WTC11 (cell line): ENCODE measurements around the gene UTF1. TPM values are rescaled to one million over a fixed set of nuclear protein-coding genes. Genes with fewer than 3 reads are reported as not detected.

Experiments used
- ATAC-seq: fragments of 200-7000 bp; cut with Tn5 transposase; 2 replicates; pipeline ENCODE4 v1.10.0; 2021; ENCODE audit warnings: mild to moderate bottlenecking, moderate library complexity
- CTCF ChIA-PET: fragments of 300-600 bp; sonication (Branson Sonifier 250); formaldehyde crosslinking; loops from one replicate; lab custom pipeline; 2021; ENCODE audit warnings: antibody characterized with exemption; lab: Charles Lee
- POLR2A ChIA-PET: fragments of 350-600 bp; sonication (Branson Sonifier 250); formaldehyde crosslinking; loops from one replicate; lab custom pipeline; 2021; ENCODE audit warnings: antibody characterized with exemption; lab: Charles Lee
- DNase-seq: peaks from one replicate; pipeline ENCODE4 v3.0.0; 2021; ENCODE audit warnings: low spot score
- H3K27ac Mint-ChIP-seq: 2 replicates; pipeline ENCODE4 v1.8.0; 2021; ENCODE audit warnings: mixed read lengths
- H3K27me3 Mint-ChIP-seq: 2 replicates; pipeline ENCODE4 v1.8.0; 2021; ENCODE audit warnings: low read depth, mild to moderate bottlenecking, moderate library complexity, mixed read lengths
- H3K36me3 Mint-ChIP-seq: 2 replicates; pipeline ENCODE4 v1.8.0; 2021; ENCODE audit warnings: mixed read lengths
- H3K4me1 Mint-ChIP-seq: 2 replicates; pipeline ENCODE4 v1.8.0; 2022; ENCODE audit warnings: mixed read lengths
- H3K4me3 Mint-ChIP-seq: 2 replicates; pipeline ENCODE4 v1.8.0; 2021; ENCODE audit warnings: mild to moderate bottlenecking, moderate library complexity, mixed read lengths
- H3K9me3 Mint-ChIP-seq: 2 replicates; pipeline ENCODE4 v1.8.0; 2021; ENCODE audit warnings: mixed read lengths
- ARID4B ChIP-seq: sonication (generic); formaldehyde crosslinking; IDR thresholded peaks from 2 replicates; pipeline ENCODE4 v1.8.0; 2023; ENCODE audit warnings: missing genetic modification reagents, mild to moderate bottlenecking, borderline replicate concordance
- EMX1 ChIP-seq: fragments of 250-450 bp; sonication (Bioruptor Pico); IDR thresholded peaks from 2 replicates; pipeline ENCODE4 v1.8.0; 2021; ENCODE audit warnings: mild to moderate bottlenecking
- ETV6 ChIP-seq: sonication (generic); formaldehyde crosslinking; IDR thresholded peaks from 2 replicates; pipeline ENCODE4 v1.8.1; 2022; ENCODE audit warnings: mild to moderate bottlenecking, missing genetic modification reagents
- FOXK1 ChIP-seq: sonication (generic); formaldehyde crosslinking; IDR thresholded peaks from 2 replicates; pipeline ENCODE4 v1.8.0; 2022; ENCODE audit warnings: mild to moderate bottlenecking, moderate library complexity, missing genetic modification reagents
- FOXP1 ChIP-seq: sonication (generic); formaldehyde crosslinking; IDR thresholded peaks from 2 replicates; pipeline ENCODE4 v1.8.0; 2022; ENCODE audit warnings: missing genetic modification reagents, mild to moderate bottlenecking, moderate library complexity, borderline replicate concordance
- KAT7 ChIP-seq: sonication (generic); formaldehyde crosslinking; IDR thresholded peaks from 2 replicates; pipeline ENCODE4 v1.8.1; 2023; ENCODE audit warnings: missing genetic modification reagents, mild to moderate bottlenecking, borderline replicate concordance
- MAX ChIP-seq: sonication (generic); formaldehyde crosslinking; IDR thresholded peaks from 2 replicates; pipeline ENCODE4 v1.8.0; 2022; ENCODE audit warnings: mild to moderate bottlenecking, missing genetic modification reagents
- MYBL2 ChIP-seq: sonication (generic); formaldehyde crosslinking; IDR thresholded peaks from 2 replicates; pipeline ENCODE4 v1.8.1; 2023; ENCODE audit warnings: mild to moderate bottlenecking, moderate library complexity, missing genetic modification reagents
- NFATC4 ChIP-seq: fragments of 250-450 bp; sonication (Bioruptor Pico); IDR thresholded peaks from 2 replicates; pipeline ENCODE4 v1.9.0; 2021; ENCODE audit warnings: mild to moderate bottlenecking
- PRDM15 ChIP-seq: sonication (generic); formaldehyde crosslinking; IDR thresholded peaks from 2 replicates; pipeline ENCODE4 v1.8.0; 2022; ENCODE audit warnings: missing genetic modification reagents
- SMAD3 ChIP-seq: sonication (generic); formaldehyde crosslinking; IDR thresholded peaks from 2 replicates; pipeline ENCODE4 v1.8.0; 2022; ENCODE audit warnings: missing genetic modification reagents, mild to moderate bottlenecking, borderline replicate concordance
- SOX15 ChIP-seq: fragments of 250-450 bp; sonication (Bioruptor Pico); IDR thresholded peaks from 2 replicates; pipeline ENCODE4 v1.9.0; 2021; ENCODE audit warnings: mild to moderate bottlenecking
- TCF7 ChIP-seq: sonication (generic); formaldehyde crosslinking; IDR thresholded peaks from 2 replicates; pipeline ENCODE4 v1.8.0; 2022; ENCODE audit warnings: mild to moderate bottlenecking, low read depth, missing genetic modification reagents, moderate library complexity
- ZMAT4 ChIP-seq: fragments of 250-450 bp; sonication (Bioruptor Pico); IDR thresholded peaks from 2 replicates; pipeline ENCODE4 v1.9.0; 2021; ENCODE audit warnings: mild to moderate bottlenecking
- ZNF232 ChIP-seq: sonication (generic); formaldehyde crosslinking; IDR thresholded peaks from 2 replicates; pipeline ENCODE4 v1.8.0; 2022; ENCODE audit warnings: mild to moderate bottlenecking, missing genetic modification reagents
- ZNF317 ChIP-seq: sonication (generic); formaldehyde crosslinking; IDR thresholded peaks from 2 replicates; pipeline ENCODE4 v1.8.1; 2023; ENCODE audit warnings: low read depth, mild to moderate bottlenecking, moderate library complexity, missing genetic modification reagents, borderline replicate concordance
- ZNF423 ChIP-seq: fragments of 250-450 bp; sonication (Bioruptor Pico); IDR thresholded peaks from 2 replicates; pipeline ENCODE4 v2.1.2; 2022; ENCODE audit warnings: mild to moderate bottlenecking, moderate library complexity
- total RNA-seq: library from RNA; stranded (reverse); gene quantifications from 3 replicates; pipeline ENCODE4 v1.2.3, GENCODE V29; 2021
- TF ChIP-seq, protein P1 (sequence below): sonication (generic); formaldehyde crosslinking; IDR thresholded peaks from 2 replicates; pipeline ENCODE4 v1.8.1; 2022; ENCODE audit warnings: low read depth, missing genetic modification reagents, borderline replicate concordance
- TF ChIP-seq, protein P2 (sequence below): sonication (generic); formaldehyde crosslinking; IDR thresholded peaks from 2 replicates; pipeline ENCODE4 v1.8.1; 2023; ENCODE audit warnings: mild to moderate bottlenecking, missing genetic modification reagents
- TF ChIP-seq, protein P3 (sequence below): fragments of 200-600 bp; IDR thresholded peaks from 2 replicates; pipeline ENCODE4 v1.8.0; 2022; ENCODE audit warnings: antibody characterized with exemption

Gene UTF1
- total RNA-seq, 1 experiment from 2014 or later, result 196 TPM

DNA sequence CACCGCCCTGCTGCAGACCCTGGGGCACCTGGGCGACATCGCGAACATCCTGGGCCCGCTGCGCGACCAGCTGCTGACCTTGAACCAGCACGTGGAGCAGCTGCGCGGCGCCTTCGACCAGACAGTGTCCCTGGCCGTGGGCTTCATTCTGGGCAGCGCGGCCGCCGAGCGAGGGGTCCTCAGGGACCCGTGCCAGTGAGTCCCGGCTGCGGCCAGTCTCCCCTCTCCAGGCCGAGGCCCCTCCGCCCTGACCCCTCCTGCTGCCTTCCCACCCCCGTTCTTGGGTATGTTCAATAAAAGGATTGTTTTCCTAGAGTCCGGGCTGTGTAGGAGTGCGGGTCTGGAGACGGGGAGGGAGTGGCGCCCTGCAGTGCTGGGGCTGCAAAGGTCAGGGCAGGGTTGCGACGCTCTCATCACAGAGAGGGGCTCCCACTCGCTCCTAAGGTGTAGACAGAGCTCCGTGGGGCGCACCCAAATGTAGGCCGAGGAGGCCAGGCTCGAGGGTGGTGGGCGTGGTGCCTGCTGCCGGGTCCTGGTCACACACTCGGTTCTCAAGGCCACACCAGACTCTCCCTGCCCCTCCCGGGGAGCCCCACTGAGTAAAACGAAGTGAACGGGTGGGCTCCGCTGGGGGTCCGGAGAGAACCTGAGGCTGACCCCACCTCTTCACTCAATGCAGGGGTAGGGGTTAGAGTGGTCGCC lies 1.4 kb downstream of the UTF1 start (continued):
- peak; percentile 20; the same call in 1 of the 2 replicates for TF ChIP-seq PRDM15 (CRISPR knock-in tag)
- 0 out of 2 replicates have a peak, but pooled peaks have one; percentile 12 for TF ChIP-seq MYBL2 (CRISPR knock-in tag)
- TF ChIP-seq, protein P1, sequence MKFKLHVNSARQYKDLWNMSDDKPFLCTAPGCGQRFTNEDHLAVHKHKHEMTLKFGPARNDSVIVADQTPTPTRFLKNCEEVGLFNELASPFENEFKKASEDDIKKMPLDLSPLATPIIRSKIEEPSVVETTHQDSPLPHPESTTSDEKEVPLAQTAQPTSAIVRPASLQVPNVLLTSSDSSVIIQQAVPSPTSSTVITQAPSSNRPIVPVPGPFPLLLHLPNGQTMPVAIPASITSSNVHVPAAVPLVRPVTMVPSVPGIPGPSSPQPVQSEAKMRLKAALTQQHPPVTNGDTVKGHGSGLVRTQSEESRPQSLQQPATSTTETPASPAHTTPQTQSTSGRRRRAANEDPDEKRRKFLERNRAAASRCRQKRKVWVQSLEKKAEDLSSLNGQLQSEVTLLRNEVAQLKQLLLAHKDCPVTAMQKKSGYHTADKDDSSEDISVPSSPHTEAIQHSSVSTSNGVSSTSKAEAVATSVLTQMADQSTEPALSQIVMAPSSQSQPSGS (CRISPR knock-in tag), result no peak
- TF ChIP-seq SMAD3 (CRISPR knock-in tag), result 0 out of 2 replicates have a peak, but pooled peaks have one; percentile 54
- TF ChIP-seq, protein P2, sequence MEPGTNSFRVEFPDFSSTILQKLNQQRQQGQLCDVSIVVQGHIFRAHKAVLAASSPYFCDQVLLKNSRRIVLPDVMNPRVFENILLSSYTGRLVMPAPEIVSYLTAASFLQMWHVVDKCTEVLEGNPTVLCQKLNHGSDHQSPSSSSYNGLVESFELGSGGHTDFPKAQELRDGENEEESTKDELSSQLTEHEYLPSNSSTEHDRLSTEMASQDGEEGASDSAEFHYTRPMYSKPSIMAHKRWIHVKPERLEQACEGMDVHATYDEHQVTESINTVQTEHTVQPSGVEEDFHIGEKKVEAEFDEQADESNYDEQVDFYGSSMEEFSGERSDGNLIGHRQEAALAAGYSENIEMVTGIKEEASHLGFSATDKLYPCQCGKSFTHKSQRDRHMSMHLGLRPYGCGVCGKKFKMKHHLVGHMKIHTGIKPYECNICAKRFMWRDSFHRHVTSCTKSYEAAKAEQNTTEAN (CRISPR knock-in tag), result peak; percentile 68; the same call in 1 of the 2 replicates
- TF ChIP-seq TCF7 (CRISPR knock-in tag), result 0 out of 2 replicates have a peak, but pooled peaks have one; percentile 42
- TF ChIP-seq, protein P3, sequence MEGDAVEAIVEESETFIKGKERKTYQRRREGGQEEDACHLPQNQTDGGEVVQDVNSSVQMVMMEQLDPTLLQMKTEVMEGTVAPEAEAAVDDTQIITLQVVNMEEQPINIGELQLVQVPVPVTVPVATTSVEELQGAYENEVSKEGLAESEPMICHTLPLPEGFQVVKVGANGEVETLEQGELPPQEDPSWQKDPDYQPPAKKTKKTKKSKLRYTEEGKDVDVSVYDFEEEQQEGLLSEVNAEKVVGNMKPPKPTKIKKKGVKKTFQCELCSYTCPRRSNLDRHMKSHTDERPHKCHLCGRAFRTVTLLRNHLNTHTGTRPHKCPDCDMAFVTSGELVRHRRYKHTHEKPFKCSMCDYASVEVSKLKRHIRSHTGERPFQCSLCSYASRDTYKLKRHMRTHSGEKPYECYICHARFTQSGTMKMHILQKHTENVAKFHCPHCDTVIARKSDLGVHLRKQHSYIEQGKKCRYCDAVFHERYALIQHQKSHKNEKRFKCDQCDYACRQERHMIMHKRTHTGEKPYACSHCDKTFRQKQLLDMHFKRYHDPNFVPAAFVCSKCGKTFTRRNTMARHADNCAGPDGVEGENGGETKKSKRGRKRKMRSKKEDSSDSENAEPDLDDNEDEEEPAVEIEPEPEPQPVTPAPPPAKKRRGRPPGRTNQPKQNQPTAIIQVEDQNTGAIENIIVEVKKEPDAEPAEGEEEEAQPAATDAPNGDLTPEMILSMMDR, result no peak
- TF ChIP-seq SOX15 (CRISPR knock-in tag), result no peak
- TF ChIP-seq FOXP1, result 0 out of 2 replicates have a peak, but pooled peaks have one; percentile 30
- TF ChIP-seq EMX1 (CRISPR knock-in tag), result no peak
- TF ChIP-seq ZNF232 (CRISPR knock-in tag), result no peak

GRCh38 chr10:133231946-133232574 lies 2.0 kb downstream of the UTF1 start:
- DNase-seq (peak; percentile 40), ATAC-seq (peak; percentile 38)
- peaks cover 38% of the 10 kb centered on the region for H3K4me1 Mint-ChIP-seq
- H3K27me3 Mint-ChIP-seq, result peaks cover 63% of the 10 kb centered on the region
- no peaks in the 10 kb centered on the region for H3K9me3 Mint-ChIP-seq
- POLR2A ChIA-PET, result no interaction called here
- H3K36me3 Mint-ChIP-seq, result peaks cover 4% of the 10 kb centered on the region
- H3K4me3 Mint-ChIP-seq, result peak overlapping the region; percentile 80
- 0 out of 2 replicates have a peak overlapping the region, but pooled peaks have one; percentile 36 for H3K27ac Mint-ChIP-seq
- CTCF ChIA-PET, result interaction anchor here (1.6 kb wide), 1 partner anchor 14 kb away, joined by 5 read pairs; no protein-coding TSS in a partner anchor
- TF ChIP-seq SMAD3 (CRISPR knock-in tag), result no peak
- no peak for TF ChIP-seq ZNF317
- TF ChIP-seq ZMAT4 (CRISPR knock-in tag), result no peak
- peak; percentile 29; the same call in 1 of the 2 replicates for TF ChIP-seq ETV6
- TF ChIP-seq NFATC4 (CRISPR knock-in tag), result no peak
- no peak for TF ChIP-seq EMX1 (CRISPR knock-in tag)
- no peak for TF ChIP-seq ARID4B
- 0 out of 2 replicates have a peak, but pooled peaks have one; percentile 41 for TF ChIP-seq KAT7 (CRISPR knock-in tag)
- TF ChIP-seq ZNF423 (CRISPR knock-in tag), result peak; percentile 78
- TF ChIP-seq FOXK1 (CRISPR knock-in tag), result no peak
- peak; percentile 55; the same call in 1 of the 2 replicates for TF ChIP-seq MAX (CRISPR knock-in tag)
